SK-N-SH (cell line): ENCODE measurements around the gene VEZF1. TPM values are rescaled to one million over a fixed set of nuclear protein-coding genes. Genes with fewer than 3 reads are reported as not detected.
A peak's percentile ranks its signal among the peaks of the same experiment; 100 is the strongest.

Experiments
- CTCF ChIA-PET: fragments of 300-600, 350-600 bp; formaldehyde crosslinking; extraction: SDS; loops from one replicate; lab custom pipeline; 2021; lab: Yijun Ruan, JAX
- POLR2A ChIA-PET: fragments of 350-600 bp; sonication (Branson Sonifier 250); formaldehyde crosslinking; extraction: SDS; loops from one replicate; lab custom pipeline; 2020; ENCODE audit warnings: antibody characterized with exemption, inconsistent platforms; lab: Yijun Ruan, JAX
- DNase-seq: peaks from one replicate; pipeline ENCODE4 v3.0.0; 2012
- H2AFZ ChIP-seq: fragments of 200-600 bp; sonication (generic); 2 replicates; pipeline ENCODE4 v1.8.1; 2016; ENCODE audit warnings: antibody characterized with exemption, mild to moderate bottlenecking, low read depth
- H3F3A ChIP-seq: fragments of 200-600 bp; sonication (generic); replicated peaks from 2 replicates; pipeline ENCODE3; 2016; ENCODE audit warnings: antibody characterized with exemption, mild to moderate bottlenecking; ENCODE audit not compliant: insufficient read depth
- H3K27ac ChIP-seq, 2 experiments: fragments of 200-500 bp in 1 of 2; fragments of 200-600 bp in 1 of 2; sonication (Bioruptor generic) in 1 of 2; sonication (generic), shearing (Covaris generic) in 1 of 2; 2 replicates each; pipeline versions ENCODE4 v1.5.1 to v1.6.1; 2014 to 2016; ENCODE audit warnings: low read depth in 2 of 2, inconsistent platforms in 1 of 2, low read length in 1 of 2, mild to moderate bottlenecking in 1 of 2, mixed read lengths in 1 of 2
- H3K27me3 ChIP-seq: fragments of 200-600 bp; sonication (generic), shearing (Covaris generic); 2 replicates; pipeline ENCODE4 v1.6.1; 2016; ENCODE audit warnings: mixed run types; ENCODE audit not compliant: insufficient read depth
- H3K36me3 ChIP-seq, 2 experiments: fragments of 200-500 bp in 1 of 2; fragments of 200-600 bp in 1 of 2; sonication (Bioruptor generic) in 1 of 2; sonication (generic) in 1 of 2; replicated peaks in 1 of 2; 2 replicates each; pipeline versions ENCODE3 to v1.5.1; 2014 to 2016; ENCODE audit warnings: low read length in 1 of 2, mild to moderate bottlenecking in 1 of 2; ENCODE audit not compliant: insufficient read depth in 2 of 2, control insufficient read depth in 1 of 2
- H3K4me1 ChIP-seq, 2 experiments: fragments of 200-500 bp in 1 of 2; fragments of 200-600 bp in 1 of 2; sonication (Bioruptor generic) in 1 of 2; sonication (generic), shearing (Covaris generic) in 1 of 2; 2 replicates each; pipeline versions ENCODE4 v1.5.1 to v1.6.1; 2014 to 2016; ENCODE audit warnings: low read depth in 1 of 2, low read length in 1 of 2, mixed run types in 1 of 2; ENCODE audit not compliant: insufficient read depth in 2 of 2, control insufficient read depth in 1 of 2
- H3K4me2 ChIP-seq: fragments of 200-600 bp; sonication (generic), shearing (Covaris generic); 2 replicates; pipeline ENCODE4 v1.6.1; 2017; ENCODE audit warnings: mixed run types
- H3K4me3 ChIP-seq, 2 experiments: fragments of 200-500 bp in 1 of 2; fragments of 200-600 bp in 1 of 2; sonication (Bioruptor generic) in 1 of 2; sonication (generic), shearing (Covaris generic) in 1 of 2; 2 replicates each; pipeline versions ENCODE4 v1.5.1 to v1.8.1; 2014 to 2016; ENCODE audit warnings: low read depth in 2 of 2, inconsistent platforms in 1 of 2, low read length in 1 of 2, mild to moderate bottlenecking in 1 of 2, mixed read lengths in 1 of 2, moderate library complexity in 1 of 2
- H3K79me2 ChIP-seq: fragments of 200-600 bp; sonication (generic); 2 replicates; pipeline ENCODE4 v1.8.1; 2017; ENCODE audit warnings: mild to moderate bottlenecking; ENCODE audit not compliant: insufficient read depth
- H3K9ac ChIP-seq: fragments of 200-600 bp; sonication (generic); 2 replicates; pipeline ENCODE4 v1.6.1; 2017; ENCODE audit warnings: mixed run types
- H3K9me2 ChIP-seq: fragments of 200-600 bp; sonication (generic); 2 replicates; pipeline ENCODE4 v1.6.1; 2017; ENCODE audit warnings: mixed run types
- H3K9me3 ChIP-seq: fragments of 200-600 bp; sonication (generic); 2 replicates; pipeline ENCODE4 v1.6.1; 2017; ENCODE audit warnings: mixed run types, mild to moderate bottlenecking, moderate library complexity
- H4K20me1 ChIP-seq: fragments of 200-600 bp; sonication (generic); 2 replicates; pipeline ENCODE4 v1.6.1; 2017; ENCODE audit warnings: mild to moderate bottlenecking, mixed run types; ENCODE audit not compliant: insufficient read depth
- ELF1 ChIP-seq: IDR thresholded peaks from 2 replicates; pipeline ENCODE4 v1.4.0; 2012
- EP300 ChIP-seq, 2 experiments: IDR thresholded peaks; 2 replicates each; pipeline versions ENCODE4 v1.4.0 to v1.6.1; 2012; ENCODE audit warnings: borderline replicate concordance in 1 of 2, low read depth in 1 of 2, low read length in 1 of 2
- EZH2phosphoT487 ChIP-seq: fragments of 200-600 bp; sonication (generic); IDR thresholded peaks from 2 replicates; pipeline ENCODE4 v1.6.1; 2017; ENCODE audit warnings: low read depth, mixed run types, mild to moderate bottlenecking, antibody characterized with exemption, moderate library complexity, borderline replicate concordance
- FOSL2 ChIP-seq: IDR thresholded peaks from 2 replicates; pipeline ENCODE4 v1.4.0; 2012; ENCODE audit warnings: low read depth, mild to moderate bottlenecking, moderate library complexity, borderline replicate concordance
- FOXM1 ChIP-seq: IDR thresholded peaks from 2 replicates; pipeline ENCODE4 v1.4.0; 2012; ENCODE audit warnings: low read depth, mild to moderate bottlenecking
- GATA2 ChIP-seq: sonication (generic); formaldehyde crosslinking; IDR thresholded peaks from 2 replicates; pipeline ENCODE4 v1.5.0; 2020; ENCODE audit warnings: mild to moderate bottlenecking, missing genetic modification reagents
- MEF2A ChIP-seq: IDR thresholded peaks from 2 replicates; pipeline ENCODE4 v1.4.0; 2012; ENCODE audit warnings: low read depth, borderline replicate concordance
- NFIC ChIP-seq: IDR thresholded peaks from 2 replicates; pipeline ENCODE4 v1.4.0; 2012; ENCODE audit warnings: borderline replicate concordance
- NRF1 ChIP-seq: IDR thresholded peaks from 2 replicates; pipeline ENCODE4 v1.6.1; 2012; ENCODE audit warnings: low read depth, mild to moderate bottlenecking, low read length
- RAD21 ChIP-seq: IDR thresholded peaks from 2 replicates; pipeline ENCODE4 v1.6.1; 2012; ENCODE audit warnings: mild to moderate bottlenecking, low read length
- RCOR1 ChIP-seq: fragments of 150-350 bp; IDR thresholded peaks from 2 replicates; pipeline ENCODE4 v1.6.1; 2017; ENCODE audit warnings: antibody characterized with exemption, low read length
- RFX5 ChIP-seq: IDR thresholded peaks from 2 replicates; pipeline ENCODE4 v1.6.1; 2012; ENCODE audit warnings: mild to moderate bottlenecking, improper control_type of control experiment, low read length
- RXRA ChIP-seq: IDR thresholded peaks from 2 replicates; pipeline ENCODE4 v1.4.0; 2012; ENCODE audit warnings: low read depth, mild to moderate bottlenecking, borderline replicate concordance
- SIN3A ChIP-seq: IDR thresholded peaks from 2 replicates; pipeline ENCODE4 v1.6.1; 2012; ENCODE audit warnings: low read depth, mild to moderate bottlenecking, low read length, moderate library complexity, borderline replicate concordance
- TEAD4 ChIP-seq: IDR thresholded peaks from 2 replicates; pipeline ENCODE4 v1.4.0; 2012; ENCODE audit warnings: mild to moderate bottlenecking, borderline replicate concordance; ENCODE audit not compliant: insufficient read depth
- YY1 ChIP-seq: IDR thresholded peaks from 2 replicates; pipeline ENCODE4 v1.4.0; 2012; ENCODE audit warnings: low read depth, mild to moderate bottlenecking
- whole genome bisulfite sequencing: methylation state at CpG from one replicate; pipeline ENCODE4 v1.1.6; 2017; ENCODE audit warnings: low lambda C conversion rate; 5-methylcytosine and 5-hydroxymethylcytosine counted together
- polyA plus RNA-seq, 3 experiments: library from polyadenylated mRNA; depleted of rRNA; stranded (reverse); fragments of >200 nt; gene quantifications; 2 replicates each; pipeline ENCODE4 v1.2.3, GENCODE V29; 2012
- TF ChIP-seq, protein P1 (sequence below): IDR thresholded peaks from 2 replicates; pipeline ENCODE4 v1.4.0; 2012; ENCODE audit warnings: low read depth, borderline replicate concordance
- TF ChIP-seq, protein P2 (sequence below): fragments of 200-600 bp; sonication (generic); IDR thresholded peaks from 2 replicates; pipeline ENCODE4 v1.6.1; 2017; ENCODE audit warnings: antibody characterized with exemption, mild to moderate bottlenecking, moderate library complexity
- TF ChIP-seq, protein P3 (sequence below): IDR thresholded peaks from 2 replicates; pipeline ENCODE4; 2012
- TF ChIP-seq, protein P4 (sequence below): IDR thresholded peaks from 2 replicates; pipeline ENCODE4 v1.4.0; 2012; ENCODE audit warnings: low read depth, borderline replicate concordance

VEZF1 gene
- polyA plus RNA-seq, 1 of the 3 experiments (the other 2 are of a cell fraction) = 35.1 TPM

DNA sequence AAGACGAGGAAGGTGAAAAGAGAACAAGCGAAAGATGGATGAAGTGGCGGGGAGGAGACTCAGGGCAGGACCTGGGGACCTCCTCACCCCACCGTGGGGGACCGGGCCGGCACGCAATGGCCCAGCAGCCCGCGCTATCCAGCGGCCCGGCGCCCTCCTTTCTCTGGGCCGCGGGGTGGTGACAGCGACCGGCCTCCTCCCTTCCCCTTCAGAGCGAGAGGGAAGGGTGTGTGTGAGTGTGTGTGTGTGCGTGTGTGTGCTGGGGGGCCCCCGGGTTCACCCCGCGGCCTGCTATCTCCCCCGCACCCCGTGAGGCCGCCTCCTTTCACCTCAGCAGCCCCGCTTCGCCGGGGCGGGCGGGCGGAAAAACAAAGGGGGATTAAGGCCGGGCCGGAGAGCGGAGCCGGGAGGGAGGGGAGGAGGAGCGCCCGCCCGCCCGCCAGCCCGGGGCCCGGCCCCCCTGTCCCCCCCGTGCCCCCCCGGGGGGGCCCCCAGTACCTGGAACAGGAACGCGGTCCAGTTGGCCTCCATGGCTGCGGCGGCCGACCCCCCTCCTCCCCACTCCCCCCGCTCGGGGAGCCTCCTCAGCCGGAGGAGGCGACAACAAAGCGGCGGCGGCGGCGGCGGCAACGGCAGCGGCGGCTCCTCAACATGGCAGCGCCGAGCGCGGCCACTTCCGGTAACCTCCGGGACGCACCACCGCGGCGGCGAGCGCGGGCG lies at the start of gene VEZF1 (continued):
- TF ChIP-seq, protein P1, sequence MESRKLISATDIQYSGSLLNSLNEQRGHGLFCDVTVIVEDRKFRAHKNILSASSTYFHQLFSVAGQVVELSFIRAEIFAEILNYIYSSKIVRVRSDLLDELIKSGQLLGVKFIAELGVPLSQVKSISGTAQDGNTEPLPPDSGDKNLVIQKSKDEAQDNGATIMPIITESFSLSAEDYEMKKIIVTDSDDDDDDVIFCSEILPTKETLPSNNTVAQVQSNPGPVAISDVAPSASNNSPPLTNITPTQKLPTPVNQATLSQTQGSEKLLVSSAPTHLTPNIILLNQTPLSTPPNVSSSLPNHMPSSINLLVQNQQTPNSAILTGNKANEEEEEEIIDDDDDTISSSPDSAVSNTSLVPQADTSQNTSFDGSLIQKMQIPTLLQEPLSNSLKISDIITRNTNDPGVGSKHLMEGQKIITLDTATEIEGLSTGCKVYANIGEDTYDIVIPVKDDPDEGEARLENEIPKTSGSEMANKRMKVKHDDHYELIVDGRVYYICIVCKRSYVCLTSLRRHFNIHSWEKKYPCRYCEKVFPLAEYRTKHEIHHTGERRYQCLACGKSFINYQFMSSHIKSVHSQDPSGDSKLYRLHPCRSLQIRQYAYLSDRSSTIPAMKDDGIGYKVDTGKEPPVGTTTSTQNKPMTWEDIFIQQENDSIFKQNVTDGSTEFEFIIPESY = no peak
- TF ChIP-seq MEF2A (no peak), GATA2 (CRISPR knock-in tag) (no peak), SIN3A (peak; percentile 32; the same call in 1 of the 2 replicates), NFIC (no peak)
- TF ChIP-seq, protein P2, sequence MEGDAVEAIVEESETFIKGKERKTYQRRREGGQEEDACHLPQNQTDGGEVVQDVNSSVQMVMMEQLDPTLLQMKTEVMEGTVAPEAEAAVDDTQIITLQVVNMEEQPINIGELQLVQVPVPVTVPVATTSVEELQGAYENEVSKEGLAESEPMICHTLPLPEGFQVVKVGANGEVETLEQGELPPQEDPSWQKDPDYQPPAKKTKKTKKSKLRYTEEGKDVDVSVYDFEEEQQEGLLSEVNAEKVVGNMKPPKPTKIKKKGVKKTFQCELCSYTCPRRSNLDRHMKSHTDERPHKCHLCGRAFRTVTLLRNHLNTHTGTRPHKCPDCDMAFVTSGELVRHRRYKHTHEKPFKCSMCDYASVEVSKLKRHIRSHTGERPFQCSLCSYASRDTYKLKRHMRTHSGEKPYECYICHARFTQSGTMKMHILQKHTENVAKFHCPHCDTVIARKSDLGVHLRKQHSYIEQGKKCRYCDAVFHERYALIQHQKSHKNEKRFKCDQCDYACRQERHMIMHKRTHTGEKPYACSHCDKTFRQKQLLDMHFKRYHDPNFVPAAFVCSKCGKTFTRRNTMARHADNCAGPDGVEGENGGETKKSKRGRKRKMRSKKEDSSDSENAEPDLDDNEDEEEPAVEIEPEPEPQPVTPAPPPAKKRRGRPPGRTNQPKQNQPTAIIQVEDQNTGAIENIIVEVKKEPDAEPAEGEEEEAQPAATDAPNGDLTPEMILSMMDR = no peak
- TF ChIP-seq, protein P3, sequence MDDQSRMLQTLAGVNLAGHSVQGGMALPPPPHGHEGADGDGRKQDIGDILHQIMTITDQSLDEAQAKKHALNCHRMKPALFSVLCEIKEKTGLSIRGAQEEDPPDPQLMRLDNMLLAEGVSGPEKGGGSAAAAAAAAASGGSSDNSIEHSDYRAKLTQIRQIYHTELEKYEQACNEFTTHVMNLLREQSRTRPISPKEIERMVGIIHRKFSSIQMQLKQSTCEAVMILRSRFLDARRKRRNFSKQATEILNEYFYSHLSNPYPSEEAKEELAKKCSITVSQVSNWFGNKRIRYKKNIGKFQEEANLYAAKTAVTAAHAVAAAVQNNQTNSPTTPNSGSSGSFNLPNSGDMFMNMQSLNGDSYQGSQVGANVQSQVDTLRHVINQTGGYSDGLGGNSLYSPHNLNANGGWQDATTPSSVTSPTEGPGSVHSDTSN = peak; percentile 22; the same call in 1 of the 2 replicates

DNA sequence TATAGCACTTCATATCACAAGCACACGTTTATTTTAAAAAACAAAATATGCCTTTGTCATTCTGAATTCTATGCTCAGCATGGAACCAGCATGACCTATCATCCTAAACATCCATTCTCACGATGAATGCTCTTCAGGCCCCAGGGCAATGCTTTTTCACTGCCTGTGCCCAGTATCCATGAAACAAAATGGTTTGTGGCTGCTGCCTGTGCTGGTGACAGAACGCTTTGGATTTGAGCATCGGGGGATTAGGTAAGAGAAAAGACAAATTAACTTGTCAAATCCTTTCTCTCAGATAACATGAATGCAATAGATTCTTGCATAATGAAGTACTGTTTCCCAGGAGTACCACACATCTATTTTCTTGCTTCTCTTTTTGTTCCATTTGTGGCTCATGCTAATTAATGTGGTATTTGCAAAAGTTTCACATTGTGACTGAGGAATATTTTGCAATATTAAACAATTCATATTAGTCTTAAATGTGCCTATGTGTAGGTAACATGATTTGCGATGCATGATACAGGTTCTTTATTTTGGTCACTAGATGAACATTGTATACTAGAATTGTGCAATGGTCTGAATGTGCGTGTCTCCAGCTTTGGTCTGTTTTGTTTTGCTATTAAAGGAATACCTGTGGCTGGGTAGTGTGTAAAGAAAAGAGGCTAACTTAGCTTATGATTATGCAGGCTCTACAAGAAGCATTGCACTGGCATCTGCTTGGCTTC lies 44.8 kb upstream of the VEZF1 start:
- H4K20me1 ChIP-seq = no peaks in the 10 kb centered on the region
- CTCF ChIA-PET = interaction anchor here (0.7 kb wide), 1 partner anchor 29 kb away, joined by 3 read pairs; no protein-coding TSS in a partner anchor
- no peak overlapping the region for H3K27ac ChIP-seq
- no peak for DNase-seq
- H3K27me3 ChIP-seq = 0 out of 2 replicates have a peak, but pooled peaks cover 5% of the 10 kb centered on the region
- no peaks in the 10 kb centered on the region for H3K79me2 ChIP-seq
- H3K4me2 ChIP-seq = no peak overlapping the region
- POLR2A ChIA-PET = no interaction called here
- H3K36me3 ChIP-seq = no peaks in the 10 kb centered on the region
- no peak overlapping the region for H3K9ac ChIP-seq
- TF ChIP-seq RAD21 (no peak), RFX5 (no peak), RCOR1 (no peak), EP300 (IDR thresholded peaks at IDR 0.05; ENCODE audit: borderline replicate concordance in 1 of 2, low read depth in 1 of 2, low read length in 1 of 2) (no peak), TEAD4 (no peak), EZH2phosphoT487 (no peak), NRF1 (no peak), YY1 (no peak), FOXM1 (no peak), RXRA (no peak), FOSL2 (no peak), ELF1 (no peak)
- TF ChIP-seq, protein P4, sequence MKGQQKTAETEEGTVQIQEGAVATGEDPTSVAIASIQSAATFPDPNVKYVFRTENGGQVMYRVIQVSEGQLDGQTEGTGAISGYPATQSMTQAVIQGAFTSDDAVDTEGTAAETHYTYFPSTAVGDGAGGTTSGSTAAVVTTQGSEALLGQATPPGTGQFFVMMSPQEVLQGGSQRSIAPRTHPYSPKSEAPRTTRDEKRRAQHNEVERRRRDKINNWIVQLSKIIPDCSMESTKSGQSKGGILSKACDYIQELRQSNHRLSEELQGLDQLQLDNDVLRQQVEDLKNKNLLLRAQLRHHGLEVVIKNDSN = no peak
- no peak overlapping the region for H2AFZ ChIP-seq
- H3K9me2 ChIP-seq = no peaks in the 10 kb centered on the region
- H3K4me3 ChIP-seq = no peak overlapping the region
- WGBS = 33% methylated on average over 6 of the region's 6 CpGs
- no peaks in the 10 kb centered on the region for H3K9me3 ChIP-seq
- no peaks in the 10 kb centered on the region for H3K4me1 ChIP-seq
- no peaks in the 10 kb centered on the region for H3F3A ChIP-seq
